Osteocyte (in vitro differentiated cells): ENCODE results near the gene ZNF793. TPM values are rescaled to one million over a fixed set of nuclear protein-coding genes. Genes with fewer than 3 reads are reported as not detected.

Experiments
- DNase-seq: peaks from one replicate; pipeline ENCODE4 v3.0.0; 2021; ENCODE audit warnings: mixed read lengths; ENCODE audit not compliant: unreplicated experiment; ENCODE audit errors: extremely low spot score
- H3K27ac Mint-ChIP-seq: one replicate; pipeline ENCODE4 v1.8.0; 2021; ENCODE audit warnings: mild to moderate bottlenecking, mixed read lengths; ENCODE audit not compliant: unreplicated experiment
- H3K27me3 Mint-ChIP-seq: one replicate; pipeline ENCODE4 v1.8.0; 2021; ENCODE audit warnings: mixed read lengths; ENCODE audit not compliant: unreplicated experiment
- H3K36me3 Mint-ChIP-seq: one replicate; pipeline ENCODE4 v1.8.0; 2021; ENCODE audit warnings: mixed read lengths; ENCODE audit not compliant: unreplicated experiment
- H3K4me1 Mint-ChIP-seq: one replicate; pipeline ENCODE4 v1.8.0; 2021; ENCODE audit warnings: mixed read lengths; ENCODE audit not compliant: unreplicated experiment
- H3K4me3 Mint-ChIP-seq: one replicate; pipeline ENCODE4 v1.8.0; 2021; ENCODE audit warnings: mild to moderate bottlenecking, moderate library complexity, mixed read lengths; ENCODE audit not compliant: unreplicated experiment
- H3K9me3 Mint-ChIP-seq: one replicate; pipeline ENCODE4 v1.8.0; 2021; ENCODE audit warnings: mixed read lengths; ENCODE audit not compliant: unreplicated experiment
- total RNA-seq: library from RNA; stranded (reverse); gene quantifications from 2 replicates; pipeline ENCODE4 v1.2.1, GENCODE V29; 2021
- TF ChIP-seq, protein P1 (sequence below): fragments of 200-600 bp; sonication (generic); IDR thresholded peaks from 2 replicates; pipeline ENCODE4 v1.5.0; 2021; ENCODE audit warnings: antibody characterized with exemption, mild to moderate bottlenecking, moderate library complexity

Gene ZNF793
- total RNA-seq, 1 donor from 2014 or later, result 10.8 TPM

DNA sequence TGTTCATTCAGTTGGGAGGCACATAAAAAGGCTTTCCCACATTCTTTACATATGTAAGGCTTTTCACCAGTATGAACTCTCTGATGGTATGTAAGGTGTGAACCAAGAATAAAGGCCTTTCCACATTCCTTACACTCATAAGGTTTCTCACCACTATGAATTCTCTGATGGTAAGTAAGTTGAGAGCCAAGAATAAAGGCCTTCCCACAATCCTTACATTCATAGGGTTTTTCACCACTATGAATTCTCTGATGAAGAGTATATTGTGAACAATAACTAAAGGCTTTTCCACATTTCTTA lies 58.6 kb downstream of the ZNF793 start:
- TF ChIP-seq, protein P1, sequence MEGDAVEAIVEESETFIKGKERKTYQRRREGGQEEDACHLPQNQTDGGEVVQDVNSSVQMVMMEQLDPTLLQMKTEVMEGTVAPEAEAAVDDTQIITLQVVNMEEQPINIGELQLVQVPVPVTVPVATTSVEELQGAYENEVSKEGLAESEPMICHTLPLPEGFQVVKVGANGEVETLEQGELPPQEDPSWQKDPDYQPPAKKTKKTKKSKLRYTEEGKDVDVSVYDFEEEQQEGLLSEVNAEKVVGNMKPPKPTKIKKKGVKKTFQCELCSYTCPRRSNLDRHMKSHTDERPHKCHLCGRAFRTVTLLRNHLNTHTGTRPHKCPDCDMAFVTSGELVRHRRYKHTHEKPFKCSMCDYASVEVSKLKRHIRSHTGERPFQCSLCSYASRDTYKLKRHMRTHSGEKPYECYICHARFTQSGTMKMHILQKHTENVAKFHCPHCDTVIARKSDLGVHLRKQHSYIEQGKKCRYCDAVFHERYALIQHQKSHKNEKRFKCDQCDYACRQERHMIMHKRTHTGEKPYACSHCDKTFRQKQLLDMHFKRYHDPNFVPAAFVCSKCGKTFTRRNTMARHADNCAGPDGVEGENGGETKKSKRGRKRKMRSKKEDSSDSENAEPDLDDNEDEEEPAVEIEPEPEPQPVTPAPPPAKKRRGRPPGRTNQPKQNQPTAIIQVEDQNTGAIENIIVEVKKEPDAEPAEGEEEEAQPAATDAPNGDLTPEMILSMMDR, result no peak
- no peak overlapping the region for H3K4me3 Mint-ChIP-seq
- DNase-seq, result no peak

DNA sequence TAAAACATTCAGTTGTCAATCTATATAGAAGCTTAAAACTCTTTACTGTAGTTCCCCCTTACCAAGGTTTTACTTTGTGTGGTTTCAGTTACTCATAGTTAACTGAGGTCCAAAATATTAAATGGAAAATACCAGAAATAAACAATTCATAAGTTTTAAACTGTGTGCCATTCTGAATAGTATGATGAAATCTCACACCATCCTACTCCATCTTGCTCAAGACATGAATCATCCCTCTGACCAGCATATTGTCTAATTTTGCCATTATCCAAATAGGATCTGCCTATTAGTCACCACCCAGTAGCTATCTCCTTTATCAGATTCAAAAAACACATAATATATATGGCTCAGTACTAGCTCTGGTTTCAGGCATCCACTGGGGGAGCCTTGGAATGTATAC lies 65.5 kb downstream of the ZNF793 start:
- Mint-ChIP-seq H3K27me3 (no peaks in the 10 kb centered on the region), H3K36me3 (peaks cover 63% of the 10 kb centered on the region), H3K4me1 (no peaks in the 10 kb centered on the region), H3K9me3 (peaks cover 51% of the 10 kb centered on the region), H3K27ac (no peak overlapping the region), H3K4me3 (no peak overlapping the region)
- DNase-seq, result no peak
- TF ChIP-seq, protein P1, result no peak

More for the DNA sequence above, 58.6 kb downstream of the ZNF793 start:
- peaks cover 79% of the 10 kb centered on the region for H3K36me3 Mint-ChIP-seq
- H3K27ac Mint-ChIP-seq, result no peak overlapping the region
- no peaks in the 10 kb centered on the region for H3K4me1 Mint-ChIP-seq
- peaks cover 65% of the 10 kb centered on the region for H3K9me3 Mint-ChIP-seq
- H3K27me3 Mint-ChIP-seq, result no peaks in the 10 kb centered on the region

DNA sequence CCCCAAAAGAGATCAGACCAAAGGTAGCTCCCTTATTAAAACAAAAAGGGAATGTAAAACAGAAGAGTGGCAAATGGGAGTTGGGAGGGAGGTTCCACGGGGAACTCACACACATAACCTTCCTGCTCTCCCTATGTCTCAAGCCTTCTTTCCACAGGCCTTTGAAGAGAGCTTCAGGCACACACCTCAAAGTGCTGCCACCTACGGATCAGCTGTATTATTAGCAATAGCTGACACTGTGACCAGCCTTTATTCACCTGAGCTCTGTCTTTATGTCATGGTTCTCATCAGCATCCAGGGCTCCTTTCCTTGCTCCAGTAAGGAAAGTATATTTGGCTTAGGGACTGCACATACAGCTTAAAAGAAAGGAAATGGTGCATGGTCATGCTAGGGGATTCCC lies 76.6 kb downstream of the ZNF793 start:
- Mint-ChIP-seq H3K36me3 (peaks cover 48% of the 10 kb centered on the region), H3K4me1 (no peaks in the 10 kb centered on the region), H3K4me3 (no peak overlapping the region), H3K9me3 (peaks cover 44% of the 10 kb centered on the region), H3K27me3 (no peaks in the 10 kb centered on the region), H3K27ac (no peak overlapping the region)
- DNase-seq, result no peak
- TF ChIP-seq, protein P1, result no peak

Other genes with a start within 250 kb of the ZNF793 start
- 5.8 and 7.3 TPM in 2 replicates for gene ZNF527, start 135.8 kb upstream of the ZNF793 start, total RNA-seq
- gene ZNF569, start 39.5 kb upstream of the ZNF793 start, total RNA-seq, result 6.2 and 7.1 TPM in 2 replicates
- 7.3 and 8.1 TPM in 2 replicates for gene ZNF570, start 37.6 kb upstream of the ZNF793 start, total RNA-seq
- gene ZNF571, start 87.9 kb downstream of the ZNF793 start, total RNA-seq, result 5.9 and 8.1 TPM in 2 replicates
- 1.4 and 1.9 TPM in 2 replicates for gene ZNF540, start 87.9 kb downstream of the ZNF793 start, total RNA-seq
- 16.0 and 18.0 TPM in 2 replicates for gene ZFP30, start 148.5 kb downstream of the ZNF793 start, total RNA-seq
- gene ZNF607, start 212.8 kb downstream of the ZNF793 start, total RNA-seq, result 6.9 and 8.6 TPM in 2 replicates